GM19395 (cell line): ENCODE data around the gene PRELID1.
A peak's percentile ranks its signal among the peaks of the same experiment; 100 is the strongest.

Source experiments
- ATAC-seq: cut with Tn5 transposase; IDR thresholded peaks from one replicate; pipeline ENCODE4 v1.9.1; 2021; ENCODE audit warnings: mild to moderate bottlenecking, moderate library complexity; ENCODE audit not compliant: unreplicated experiment

Gene PRELID1

DNA sequence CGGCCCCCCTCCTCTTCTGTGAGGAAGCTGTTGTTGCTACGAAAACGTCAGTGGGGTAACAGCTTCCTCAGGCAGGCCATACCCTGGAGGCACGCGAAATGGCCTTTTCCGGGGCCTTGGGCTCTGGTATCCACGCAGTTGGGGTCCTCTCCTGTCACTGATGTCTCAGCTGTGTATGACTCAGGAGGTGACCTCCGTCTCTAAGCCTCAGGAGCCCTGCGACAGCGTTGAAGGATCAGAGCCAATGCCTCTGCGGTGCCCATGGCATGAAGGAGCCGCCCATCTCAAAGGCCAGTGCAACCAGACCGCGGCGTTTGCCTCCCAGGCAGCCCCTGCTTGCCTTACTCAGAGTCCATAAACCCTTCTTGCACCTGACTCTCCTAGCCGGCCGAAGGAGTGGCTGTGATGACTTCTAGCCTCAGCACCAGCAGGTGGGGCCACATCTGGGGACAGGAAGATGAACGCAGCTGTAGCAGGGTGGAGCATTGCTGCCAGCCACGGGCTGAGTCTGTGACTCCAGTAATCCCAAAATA is 9.1 kb downstream of the PRELID1 start:
- ATAC-seq, result peak; percentile 33

GRCh38 chr5:177313561-177314259 is 10.1 kb downstream of the PRELID1 start:
- ATAC-seq, result no peak

DNA sequence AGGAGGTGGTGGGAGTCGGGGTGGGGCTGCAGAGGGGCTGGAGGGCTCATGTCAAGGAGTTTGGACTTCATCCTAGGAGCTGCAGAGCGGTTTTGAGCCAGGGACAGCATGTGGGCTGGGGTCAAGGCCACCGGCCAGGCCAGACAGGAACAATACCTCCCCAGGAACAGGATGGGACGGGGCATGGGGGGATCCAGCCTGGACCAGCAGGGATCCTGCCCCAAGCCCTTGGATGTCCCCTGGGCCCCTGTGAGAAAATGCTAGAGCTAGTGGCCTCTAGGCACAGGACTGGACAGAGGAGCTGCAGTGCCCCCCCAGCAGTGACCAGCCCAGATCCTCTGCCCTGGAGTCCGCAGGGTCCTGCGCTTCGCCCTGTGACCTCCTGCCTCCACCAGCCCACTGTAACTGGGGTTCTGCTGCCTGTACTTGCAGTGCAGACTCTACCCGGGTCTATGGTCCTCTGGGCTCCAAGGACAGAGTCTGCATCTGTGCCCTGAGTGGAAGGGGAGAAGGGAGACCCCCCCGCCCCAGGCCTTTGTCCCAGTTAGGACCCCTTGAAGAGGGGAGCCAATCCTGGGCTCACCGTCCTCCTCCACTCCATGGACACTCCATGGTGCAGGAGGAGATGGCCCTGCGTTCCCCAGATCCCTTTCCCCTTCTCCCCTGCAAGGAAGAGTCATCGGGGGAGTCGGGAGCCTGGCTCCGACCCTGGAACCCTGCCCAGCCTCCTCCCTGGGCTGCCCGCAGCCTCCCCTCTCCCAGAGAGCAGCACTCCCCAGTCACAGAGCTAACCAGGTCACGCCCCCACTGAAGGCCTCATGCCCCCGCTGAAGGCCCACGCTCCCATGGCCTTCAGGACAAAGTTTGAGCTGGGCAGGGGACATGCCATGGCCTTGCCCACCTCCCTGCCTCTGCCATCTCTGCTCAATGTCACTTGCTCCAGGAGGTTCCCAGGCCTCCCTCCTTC is 11.1 kb downstream of the PRELID1 start:
- ATAC-seq, result no peak

DNA sequence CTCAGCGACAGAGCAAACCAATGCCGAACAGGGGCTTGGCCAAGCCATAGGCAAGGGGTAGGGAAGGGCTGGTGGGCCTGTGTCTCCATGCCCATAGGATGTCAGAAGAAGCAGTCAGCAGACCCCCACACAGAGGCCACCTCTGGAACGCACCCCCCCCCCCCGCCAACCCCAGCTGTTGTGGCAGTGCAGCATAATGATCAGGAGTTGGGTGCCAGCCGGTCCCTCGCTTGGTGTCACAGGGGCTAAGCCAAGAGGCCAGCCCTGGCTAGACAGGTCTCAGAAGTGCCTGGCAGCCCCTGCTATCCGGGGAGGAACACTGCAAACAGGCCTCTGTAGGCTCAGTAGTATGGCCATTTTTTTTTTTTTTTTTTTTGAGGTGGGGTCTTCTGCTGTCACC is 11.8 kb downstream of the PRELID1 start:
- no peak for ATAC-seq

- ATAC-seq, result no peak
Measured at GRCh38 chr5:177316005-177316404, 12.4 kb downstream of the PRELID1 start.

GRCh38 chr5:177317959-177318377 is 14.4 kb downstream of the PRELID1 start:
- ATAC-seq, result no peak

DNA sequence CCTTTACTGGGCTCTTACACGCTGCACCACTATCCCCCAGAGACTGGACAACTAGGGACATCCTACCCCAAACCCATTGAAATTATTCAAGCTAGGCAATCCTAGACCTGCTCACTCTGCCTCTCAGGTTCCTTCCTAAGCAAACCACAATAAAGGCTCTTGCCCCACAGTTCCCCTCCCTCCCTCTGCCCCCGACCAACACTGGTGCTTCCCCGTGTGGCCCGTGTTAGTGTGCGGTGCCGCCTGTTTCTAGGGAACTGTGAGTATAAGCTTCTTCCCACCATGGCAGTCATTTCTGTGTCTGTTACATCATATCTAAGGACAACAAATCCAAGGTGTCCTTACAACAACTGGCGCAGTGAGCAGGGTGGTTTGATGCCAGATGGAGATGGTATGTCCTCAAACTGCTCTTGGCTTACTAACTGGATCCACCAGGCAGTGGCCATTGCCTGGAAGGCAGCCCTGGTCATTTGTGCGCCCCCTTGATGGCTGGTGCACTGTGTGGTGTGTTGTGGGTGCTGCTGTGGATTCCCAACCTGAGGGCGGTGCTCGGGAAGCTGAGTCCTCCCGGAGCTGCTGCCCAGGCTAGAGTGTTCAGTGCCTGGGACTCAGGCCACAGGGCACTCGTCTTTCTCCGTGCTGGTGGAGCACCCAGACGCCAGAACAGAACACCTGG is 16.5 kb downstream of the PRELID1 start:
- ATAC-seq, result no peak

GRCh38 chr5:177320879-177321278 is 17.3 kb downstream of the PRELID1 start:
- no peak for ATAC-seq

DNA sequence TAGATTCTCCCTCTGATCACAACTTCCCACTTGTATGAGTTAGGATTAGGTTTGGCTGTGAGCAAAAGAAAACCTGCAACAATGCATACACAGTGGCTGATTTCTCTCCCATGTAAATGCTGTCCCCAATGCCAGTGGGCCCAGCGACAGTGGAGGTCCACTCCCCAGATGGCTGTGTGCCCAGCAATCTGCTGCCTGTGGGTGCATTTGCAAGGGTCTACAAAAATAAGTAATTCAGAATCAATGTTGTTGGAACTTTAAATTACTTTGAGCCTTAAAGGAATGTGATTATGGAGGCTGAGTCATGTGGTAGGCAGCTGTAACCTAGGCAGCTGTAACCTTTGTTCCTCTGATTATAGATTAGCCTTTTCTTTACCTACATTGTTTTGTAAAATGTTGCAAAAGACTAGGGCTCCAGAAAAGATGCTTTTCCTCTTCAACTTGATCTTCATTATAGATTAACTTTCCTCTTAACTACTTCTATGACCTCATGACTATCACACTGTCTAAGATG is 22.3 kb downstream of the PRELID1 start:
- no peak for ATAC-seq

- no peak for ATAC-seq
Measured at GRCh38 chr5:177327539-177328522, 24.2 kb downstream of the PRELID1 start.

GRCh38 chr5:177328545-177329231 is 25.1 kb downstream of the PRELID1 start:
- ATAC-seq, result no peak

- ATAC-seq, result no peak
Measured at GRCh38 chr5:177329883-177330282, 26.3 kb downstream of the PRELID1 start.

- ATAC-seq, result no peak
Measured at GRCh38 chr5:177330991-177331842, 27.6 kb downstream of the PRELID1 start.

- no peak for ATAC-seq
Measured at GRCh38 chr5:177332031-177332895, 28.7 kb downstream of the PRELID1 start.

DNA sequence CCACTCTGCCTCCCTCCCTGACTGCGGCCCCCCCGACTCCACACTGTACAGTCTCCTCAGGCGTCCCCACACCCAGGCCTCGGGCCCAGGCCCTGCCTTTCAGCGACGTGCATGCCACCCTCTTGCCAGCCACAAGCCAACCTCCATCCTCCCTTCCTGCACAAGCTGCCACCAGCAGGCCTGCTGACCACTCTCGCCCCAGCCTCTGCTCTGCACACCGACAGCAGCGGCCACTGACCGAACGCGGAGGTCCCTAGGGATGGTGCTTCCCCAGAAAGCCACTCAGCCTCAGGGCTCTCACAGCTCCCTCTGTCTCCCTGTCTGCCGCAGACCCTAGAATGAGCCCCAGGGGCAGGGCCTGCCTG is 29.3 kb downstream of the PRELID1 start:
- no peak for ATAC-seq

DNA sequence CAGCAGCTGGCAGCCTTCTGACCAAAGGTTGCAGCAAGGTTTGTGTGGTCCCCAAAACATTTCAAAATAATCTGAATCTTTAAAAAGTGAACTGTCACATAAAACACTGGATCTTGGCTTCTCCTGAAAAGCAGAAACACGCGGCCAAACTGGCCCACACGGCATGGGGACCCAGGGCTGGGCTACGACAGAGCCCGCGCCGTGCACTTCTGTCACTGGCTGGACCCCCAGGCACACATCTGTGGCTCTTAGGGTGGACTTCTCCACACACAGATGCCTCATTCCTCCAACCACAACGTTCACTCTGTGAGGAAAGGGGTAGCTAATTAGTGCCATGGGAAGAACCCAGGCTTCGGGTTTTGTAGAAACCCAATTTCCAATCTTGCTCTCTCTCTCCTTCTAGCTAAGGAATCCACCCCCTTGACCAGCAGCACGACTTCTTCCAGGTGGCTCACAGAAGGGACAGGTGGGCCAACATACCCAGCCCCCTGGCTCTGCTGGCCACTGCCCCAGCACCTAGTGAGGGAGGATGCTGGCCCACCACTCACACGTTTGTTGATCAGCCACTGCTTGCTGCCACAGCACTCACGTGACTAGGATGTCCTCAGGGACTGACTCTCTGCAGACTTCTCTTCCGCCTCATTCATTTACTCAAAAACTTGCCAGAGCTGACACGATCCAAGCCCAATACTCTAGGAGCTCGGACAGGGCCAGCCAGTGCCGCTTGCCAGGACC is 30.0 kb downstream of the PRELID1 start:
- ATAC-seq, result no peak

- no peak for ATAC-seq
Measured at GRCh38 chr5:177334155-177334551, 30.6 kb downstream of the PRELID1 start.
